Activated CD8-positive, alpha-beta memory T cell treated with anti-CD3 and anti-CD28 coated beads for 36 hours (primary cell): ENCODE measurements around the gene CRHR1. TPM values are rescaled to one million over a fixed set of nuclear protein-coding genes. Genes with fewer than 3 reads are reported as not detected.
"Not testable (repeated sequence)": the region's sequence is repeated elsewhere in the genome, so short reads cannot be mapped to it uniquely, and the experiment has no call there.

Experiments used
- CTCF ChIA-PET: fragments of 350-600 bp; sonication (Branson Sonifier 250); formaldehyde crosslinking; loops from one replicate; lab custom pipeline; 2021; ENCODE audit warnings: antibody characterized with exemption; lab: Charles Lee
- POLR2A ChIA-PET: fragments of 350-600 bp; sonication (Branson Sonifier 250); formaldehyde crosslinking; loops from one replicate; lab custom pipeline; 2021; ENCODE audit warnings: antibody characterized with exemption; lab: Charles Lee
- total RNA-seq, 2 experiments: library from RNA; stranded (reverse); gene quantifications; one replicate each; pipeline ENCODE4 v1.2.3, GENCODE V29; 2021

The CRHR1 gene
- total RNA-seq, 2 experiments from 2014 or later: not detected

DNA sequence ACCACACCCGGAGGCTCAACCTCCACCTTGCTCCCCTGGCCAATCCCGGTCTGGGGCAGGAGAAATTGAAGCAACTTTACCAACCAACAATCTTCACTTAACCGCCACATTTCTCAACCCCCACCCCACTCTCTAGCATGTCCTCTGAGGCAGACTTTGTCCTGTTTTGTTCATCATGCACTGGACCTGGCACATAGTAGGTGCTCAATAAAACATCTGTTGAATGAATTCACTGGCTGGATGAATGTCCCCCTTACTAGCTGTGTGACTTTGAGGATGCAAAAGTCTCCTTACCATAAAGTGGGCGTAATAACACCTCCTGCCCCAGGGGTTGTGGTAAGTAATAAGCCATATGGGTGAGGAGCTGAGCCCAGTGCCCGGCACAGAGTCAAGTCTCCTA is 66.3 kb downstream of the CRHR1 start:
- CTCF ChIA-PET: interaction anchor here (0.8 to 1.2 kb wide), 2 partner anchors 39 to 1231 kb away, joined by 3 read pairs; no protein-coding TSS in a partner anchor
- POLR2A ChIA-PET: no interaction called here

- ChIA-PET CTCF (interaction anchor here (1.2 to 1.7 kb wide), 3 partner anchors 19 to 214 kb away, joined by 3 to 6 read pairs (median 4); no protein-coding TSS in a partner anchor), POLR2A (no interaction called here)
These were observed 66.9 kb downstream of the CRHR1 start for GRCh38 chr17:45851022-45851421.

- CTCF ChIA-PET: interaction anchor here (1.2 to 2.4 kb wide), 4 partner anchors 20 to 214 kb away, joined by 3 to 9 read pairs (median 5); no protein-coding TSS in a partner anchor
These were observed 67.3 kb downstream of the CRHR1 start for GRCh38 chr17:45851464-45851863.

GRCh38 chr17:45851873-45852272 is 67.8 kb downstream of the CRHR1 start:
- ChIA-PET POLR2A (no interaction called here), CTCF (interaction anchor here (0.7 to 2.4 kb wide), 6 partner anchors 13 to 215 kb away, joined by 3 to 9 read pairs (median 4); no protein-coding TSS in a partner anchor)

More at GRCh38 chr17:45851464-45851863, 67.3 kb downstream of the CRHR1 start:
- POLR2A ChIA-PET: no interaction called here

GRCh38 chr17:45852535-45853297 is 68.6 kb downstream of the CRHR1 start:
- ChIA-PET POLR2A (no interaction called here), CTCF (interaction anchor here (0.7 to 2.4 kb wide), 5 partner anchors 13 to 215 kb away, joined by 3 to 9 read pairs (median 4); no protein-coding TSS in a partner anchor)

DNA sequence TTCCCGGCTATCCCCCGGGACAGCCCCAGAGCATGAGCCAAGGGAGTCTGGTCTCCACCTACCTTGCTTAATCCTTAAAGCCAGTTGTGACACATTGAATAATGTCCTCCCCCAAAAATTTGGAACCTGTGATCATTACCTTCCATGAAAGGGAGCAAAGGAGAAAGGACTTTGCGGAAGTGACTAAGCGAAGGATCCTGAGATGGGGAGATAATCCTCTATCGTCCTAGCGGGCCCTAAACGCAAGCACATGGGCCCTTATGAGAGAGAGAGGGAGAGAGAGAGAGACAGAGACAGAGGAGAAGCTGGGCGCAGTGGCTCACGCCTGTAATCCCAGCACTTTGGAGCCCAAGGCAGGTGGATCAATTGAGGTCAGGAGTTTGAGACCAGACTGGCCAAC is 70.1 kb downstream of the CRHR1 start:
- ChIA-PET POLR2A (no interaction called here), CTCF (no interaction called here)

- CTCF ChIA-PET: no interaction called here
These were observed 71.7 kb downstream of the CRHR1 start for GRCh38 chr17:45855691-45856336.

DNA sequence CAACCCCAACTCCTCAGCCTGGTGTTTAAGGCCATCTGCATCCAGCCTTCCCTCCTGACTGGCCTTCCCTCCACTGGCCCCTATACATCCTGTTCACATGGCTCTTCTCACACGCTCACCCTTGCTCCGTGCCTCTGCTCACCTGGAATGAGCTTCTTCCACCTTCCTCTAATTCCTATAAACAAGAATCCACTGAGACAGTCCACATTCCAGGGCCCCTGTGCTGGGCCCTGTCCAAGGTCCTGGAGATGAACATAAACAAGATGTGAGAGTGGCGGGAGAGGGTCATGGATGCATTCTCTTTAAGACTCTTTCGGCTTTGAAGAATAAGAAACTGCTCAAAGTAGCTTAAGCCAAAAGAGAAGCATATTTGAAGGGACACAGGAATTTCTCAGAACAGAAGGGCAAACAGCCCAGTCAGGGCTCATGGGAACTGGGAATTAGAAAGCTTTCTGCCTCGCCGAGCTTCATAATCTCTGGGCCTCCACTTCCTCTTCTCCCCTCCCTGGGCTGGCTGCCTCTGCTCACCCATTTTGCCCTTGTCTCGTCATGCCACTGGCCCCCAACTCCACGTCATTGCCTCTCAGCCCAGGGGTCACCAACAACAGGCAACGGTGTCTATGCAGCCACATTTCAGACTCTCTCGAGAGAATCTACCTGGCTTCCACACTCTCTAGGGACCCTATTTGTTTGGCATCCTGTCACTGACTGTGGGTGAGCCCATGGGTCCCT is 74.0 kb downstream of the CRHR1 start:
- ChIA-PET CTCF (no interaction called here), POLR2A (no interaction called here)

More at GRCh38 chr17:45855691-45856336, 71.7 kb downstream of the CRHR1 start:
- POLR2A ChIA-PET: no interaction called here

DNA sequence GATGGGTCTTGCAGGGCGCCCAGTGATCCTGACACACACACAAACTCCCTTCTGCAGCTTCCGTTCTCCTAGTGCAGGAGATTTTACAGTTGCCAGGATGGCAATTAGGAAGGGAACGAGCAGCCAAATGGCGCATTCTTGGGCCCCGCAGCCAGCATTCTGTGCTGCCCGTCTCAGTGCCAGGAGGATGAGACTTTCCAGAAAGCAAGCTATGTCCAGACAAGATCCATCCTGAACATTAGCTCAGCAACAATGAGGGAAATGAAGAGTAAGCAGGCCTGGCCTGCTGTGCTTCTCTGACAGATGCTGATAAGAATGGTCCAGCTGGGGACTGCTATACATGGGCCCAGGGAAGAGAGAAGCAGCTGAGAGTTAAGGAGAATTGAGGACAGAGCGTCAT is 77.0 kb downstream of the CRHR1 start:
- POLR2A ChIA-PET: no interaction called here
- CTCF ChIA-PET: no interaction called here

- CTCF ChIA-PET: not testable (repeated sequence)
- POLR2A ChIA-PET: interaction anchor here (0.6 kb wide), 1 partner anchor 1349 kb away, joined by 6 read pairs; no protein-coding TSS in a partner anchor
These were observed 78.0 kb downstream of the CRHR1 start for GRCh38 chr17:45862127-45862526.

DNA sequence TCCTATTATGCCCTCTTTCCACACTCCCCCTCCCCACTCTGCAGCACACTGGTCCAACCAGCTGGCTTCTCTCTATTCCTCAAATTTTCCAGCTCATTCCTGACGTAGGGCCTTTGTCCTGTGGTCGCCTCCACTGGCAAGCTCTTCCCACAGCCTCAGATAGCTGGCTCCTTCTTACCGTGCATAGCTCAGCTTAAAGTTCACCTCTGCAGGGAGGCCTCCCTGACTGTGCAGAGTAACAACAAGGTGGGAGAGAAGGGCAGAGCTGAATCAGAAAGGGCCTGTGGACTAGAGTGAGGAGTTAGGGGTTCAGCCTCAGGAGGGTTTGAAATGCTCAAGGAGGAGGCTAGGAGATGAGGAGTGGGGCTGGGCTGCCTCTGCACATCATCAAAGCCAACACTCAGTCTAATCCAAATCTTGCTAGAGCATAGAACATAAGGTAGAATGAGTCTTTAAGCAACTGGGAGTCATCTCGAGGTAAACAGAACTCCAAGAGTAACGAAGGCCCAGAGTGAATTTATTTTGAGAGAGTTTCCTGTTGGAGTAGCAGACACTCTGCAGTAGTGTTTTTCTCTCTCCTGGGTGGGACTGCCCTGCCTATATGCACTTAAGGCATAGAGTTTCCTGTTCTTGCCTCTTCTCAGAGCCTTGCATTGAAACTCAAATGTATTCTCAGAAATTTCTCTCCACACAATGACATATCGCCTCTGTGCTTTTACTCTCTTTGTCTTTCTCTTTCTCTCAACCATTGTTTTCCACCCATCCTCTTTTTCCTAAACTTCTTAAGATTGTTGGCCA is 79.9 kb downstream of the CRHR1 start:
- POLR2A ChIA-PET: no interaction called here
- CTCF ChIA-PET: no interaction called here

DNA sequence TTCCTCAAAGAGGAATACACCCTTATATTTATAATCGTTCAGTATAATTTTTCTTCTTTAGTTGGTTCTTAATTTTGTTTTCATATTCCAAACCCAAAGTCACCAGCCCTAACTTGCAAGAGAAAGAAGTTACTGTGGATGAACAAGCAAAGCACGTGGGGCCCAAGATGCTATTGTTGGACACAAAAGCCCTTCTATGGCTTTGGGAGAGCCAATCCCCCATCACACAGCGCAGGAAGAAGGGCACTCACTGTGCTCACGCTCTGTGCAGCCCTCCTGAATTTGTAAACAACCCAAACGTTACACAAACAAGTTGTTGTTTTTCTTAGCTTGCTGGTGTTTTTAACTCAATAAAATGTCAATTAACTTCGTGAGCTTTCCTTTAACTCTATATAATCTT is 83.1 kb downstream of the CRHR1 start:
- ChIA-PET POLR2A (no interaction called here), CTCF (no interaction called here)

- POLR2A ChIA-PET: no interaction called here
- CTCF ChIA-PET: no interaction called here
These were observed 83.6 kb downstream of the CRHR1 start for GRCh38 chr17:45867702-45868101.

GRCh38 chr17:45868276-45868675 is 84.2 kb downstream of the CRHR1 start:
- ChIA-PET POLR2A (no interaction called here), CTCF (no interaction called here)

DNA sequence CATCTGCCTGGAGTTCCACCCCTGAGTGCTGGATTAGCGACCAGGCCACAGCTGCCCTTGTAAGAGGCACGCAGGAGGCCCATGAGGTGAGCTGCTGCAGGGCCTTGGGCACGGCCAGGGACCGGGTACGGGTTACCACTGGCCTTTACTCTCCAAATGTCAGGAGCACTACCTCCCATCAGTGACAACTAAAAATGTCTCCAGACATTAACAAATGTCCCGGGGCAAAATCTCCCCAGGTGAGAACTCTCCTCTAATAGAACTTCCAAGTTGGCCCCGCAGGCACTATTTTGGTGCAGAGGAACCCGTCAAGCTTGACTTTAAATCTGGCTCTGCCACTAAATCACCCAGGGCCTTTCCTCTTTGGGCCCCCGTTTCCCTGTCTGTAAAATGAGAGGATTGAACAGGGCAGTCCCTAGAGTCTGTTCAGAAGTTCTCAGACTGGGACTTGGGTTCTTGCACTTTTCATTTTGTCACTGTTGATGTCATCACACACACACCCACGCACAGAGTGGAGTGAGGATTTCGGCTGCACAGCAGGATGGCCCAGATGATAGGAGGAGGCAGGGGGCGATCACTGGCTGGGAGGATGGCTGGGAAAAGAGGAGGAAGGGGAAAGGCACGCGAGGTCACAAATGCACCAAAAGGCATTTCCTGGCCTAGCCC is 85.7 kb downstream of the CRHR1 start:
- CTCF ChIA-PET: no interaction called here

GRCh38 chr17:45870342-45870974 is 86.3 kb downstream of the CRHR1 start:
- CTCF ChIA-PET: no interaction called here

More for the DNA sequence above, 85.7 kb downstream of the CRHR1 start:
- POLR2A ChIA-PET: no interaction called here

DNA sequence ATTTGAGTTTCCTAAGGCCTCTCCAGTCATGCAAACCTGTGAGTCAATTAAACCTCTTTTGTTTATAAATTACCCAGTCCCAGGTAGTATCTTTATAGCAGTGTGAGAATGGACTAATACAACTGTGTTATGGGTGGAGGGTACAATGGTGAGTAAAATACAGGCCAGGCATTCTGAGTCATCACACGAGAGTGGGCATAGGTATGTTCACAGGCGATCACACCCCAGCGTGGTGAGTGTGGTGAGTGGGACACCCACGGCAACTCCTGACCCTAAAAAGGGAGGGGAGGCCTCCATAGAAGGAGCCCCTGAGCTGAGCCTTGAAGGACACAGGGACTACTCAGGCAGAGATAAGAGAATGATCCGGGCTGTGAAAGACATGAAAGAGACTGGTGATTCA is 87.6 kb downstream of the CRHR1 start:
- POLR2A ChIA-PET: no interaction called here
- CTCF ChIA-PET: no interaction called here

More at GRCh38 chr17:45870342-45870974, 86.3 kb downstream of the CRHR1 start:
- POLR2A ChIA-PET: no interaction called here

GRCh38 chr17:45873728-45874127 is 89.6 kb downstream of the CRHR1 start:
- POLR2A ChIA-PET: no interaction called here
- CTCF ChIA-PET: interaction anchor here (0.6 to 0.7 kb wide), 2 partner anchors 45 to 1751 kb away, joined by 3 read pairs; no protein-coding TSS in a partner anchor
